ENCODE measurements around the gene KAZN.

KAZN gene

GRCh38 chr1:14812189-14812588 is 213.7 kb downstream of the KAZN start:
- H2BK15ac ChIP-seq (ENCODE audit: low read depth, poor library complexity, severe bottlenecking), result no peak overlapping the region
- H3K27ac ChIP-seq (ENCODE audit: low read length, poor library complexity, severe bottlenecking), result no peak overlapping the region
- H3K4me2 ChIP-seq (ENCODE audit: low read length, poor library complexity, severe bottlenecking), result no peak overlapping the region
- H2BK120ac ChIP-seq (ENCODE audit: low read depth, low read length), result no peak overlapping the region
- peaks cover 26% of the 10 kb centered on the region for H3K9me3 ChIP-seq (ENCODE audit: control insufficient read depth, low read length)
- H2AFZ ChIP-seq (ENCODE audit: low read depth, low read length), result no peak overlapping the region
- no peaks in the 10 kb centered on the region for H3K27me3 ChIP-seq (ENCODE audit: control insufficient read depth in 1 of 2, insufficient read depth in 1 of 2, low read length in 2 of 2)
- DNase-seq, result no peak
- no peak overlapping the region for H2BK5ac ChIP-seq (ENCODE audit: low read depth, low read length, poor library complexity, severe bottlenecking)
- H3K4ac ChIP-seq (ENCODE audit: low read depth in 1 of 2, low read length in 2 of 2), result no peak overlapping the region
- no peak overlapping the region for H4K91ac ChIP-seq (ENCODE audit: low read length)
- no peaks in the 10 kb centered on the region for H3K79me1 ChIP-seq (replicated peaks; ENCODE audit: low read length, poor library complexity, severe bottlenecking)
- H4K8ac ChIP-seq (ENCODE audit: low read length), result no peak overlapping the region
- H3K4me3 ChIP-seq (ENCODE audit: insufficient read depth in 1 of 2, low read depth in 1 of 2, low read length in 2 of 2), result no peak overlapping the region
- H3K14ac ChIP-seq (ENCODE audit: low read length in 2 of 2), result no peak overlapping the region
- no peak overlapping the region for H3K9ac ChIP-seq (ENCODE audit: low read length)
- no peaks in the 10 kb centered on the region for H3K4me1 ChIP-seq (ENCODE audit: control insufficient read depth, insufficient read depth, low read depth, low read length)
- H2AK5ac ChIP-seq (ENCODE audit: low read length, severe bottlenecking), result no peak overlapping the region
- H3K36me3 ChIP-seq (ENCODE audit: control insufficient read depth in 1 of 2, insufficient read depth in 2 of 2, low read depth in 1 of 2, low read length in 2 of 2), result no peaks in the 10 kb centered on the region
- 77% methylated on average over 4 of the region's 4 CpGs for WGBS
- H3K23ac ChIP-seq (ENCODE audit: low read length in 2 of 2), result no peak overlapping the region
- no peak overlapping the region for H3K18ac ChIP-seq (ENCODE audit: low read depth in 1 of 2, low read length in 2 of 2)
- no peak overlapping the region for H2BK12ac ChIP-seq (ENCODE audit: low read length in 2 of 2)

DNA sequence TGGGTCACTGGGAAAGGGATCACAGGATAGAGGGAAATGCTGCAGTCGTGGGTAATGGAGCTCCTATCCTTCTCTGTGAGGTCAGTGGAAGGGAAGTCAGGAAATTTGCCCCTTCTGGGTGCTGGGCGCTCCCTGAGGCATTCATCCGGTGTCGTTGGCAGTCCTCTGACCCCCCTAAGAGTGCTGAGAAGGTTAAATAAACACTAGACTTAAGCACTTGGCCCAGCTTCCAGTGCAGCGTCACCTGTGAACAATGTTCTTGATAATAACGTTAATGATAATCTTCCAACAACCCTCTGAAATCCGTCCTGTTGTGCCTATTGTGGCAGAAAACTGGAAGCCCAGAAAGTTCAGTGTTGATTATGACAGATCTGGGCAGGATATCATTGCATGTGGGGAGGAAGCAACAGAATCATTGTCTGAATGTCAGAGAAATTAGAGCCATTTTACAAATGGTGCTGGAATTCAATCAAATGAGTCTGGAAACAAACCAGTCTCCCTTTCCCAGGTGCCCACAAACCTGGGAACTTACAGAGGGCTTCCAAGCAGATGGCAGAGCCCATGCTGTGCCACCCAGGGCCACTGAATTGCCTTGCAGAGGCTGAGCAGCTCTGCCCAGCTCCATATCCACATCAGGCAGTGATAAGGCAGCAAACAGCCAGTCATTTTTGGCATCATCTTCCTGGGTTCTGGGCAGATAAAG is 216.8 kb downstream of the KAZN start:
- Histone ChIP-seq H3K27ac (ENCODE audit: low read length, poor library complexity, severe bottlenecking) (no peak overlapping the region), H2AK5ac (ENCODE audit: low read length, severe bottlenecking) (no peak overlapping the region), H2BK120ac (ENCODE audit: low read depth, low read length) (no peak overlapping the region), H3K27me3 (ENCODE audit: control insufficient read depth in 1 of 2, insufficient read depth in 1 of 2, low read length in 2 of 2) (no peaks in the 10 kb centered on the region), H3K4ac (ENCODE audit: low read depth in 1 of 2, low read length in 2 of 2) (no peak overlapping the region), H3K4me3 (ENCODE audit: insufficient read depth in 1 of 2, low read depth in 1 of 2, low read length in 2 of 2) (no peak overlapping the region), H2AFZ (ENCODE audit: low read depth, low read length) (no peak overlapping the region), H3K4me1 (ENCODE audit: control insufficient read depth, insufficient read depth, low read depth, low read length) (no peaks in the 10 kb centered on the region), H3K9me3 (ENCODE audit: control insufficient read depth, low read length) (peaks cover 9% of the 10 kb centered on the region), H2BK15ac (ENCODE audit: low read depth, poor library complexity, severe bottlenecking) (no peak overlapping the region), H4K91ac (ENCODE audit: low read length) (no peak overlapping the region), H3K18ac (ENCODE audit: low read depth in 1 of 2, low read length in 2 of 2) (no peak overlapping the region), H2BK5ac (ENCODE audit: low read depth, low read length, poor library complexity, severe bottlenecking) (no peak overlapping the region), H3K36me3 (ENCODE audit: control insufficient read depth in 1 of 2, insufficient read depth in 2 of 2, low read depth in 1 of 2, low read length in 2 of 2) (peaks cover 0 to 2% of the 10 kb centered on the region in 2 experiments), H3K14ac (ENCODE audit: low read length in 2 of 2) (no peak overlapping the region), H3K9ac (ENCODE audit: low read length) (no peak overlapping the region), H3K79me1 (replicated peaks; ENCODE audit: low read length, poor library complexity, severe bottlenecking) (no peaks in the 10 kb centered on the region), H3K4me2 (ENCODE audit: low read length, poor library complexity, severe bottlenecking) (no peak overlapping the region), H3K23ac (ENCODE audit: low read length in 2 of 2) (no peak overlapping the region), H2BK12ac (ENCODE audit: low read length in 2 of 2) (peak overlapping the region in 1 of 2 experiments; percentile 32), H4K8ac (ENCODE audit: low read length) (peak overlapping the region; percentile 42)
- 64% methylated on average over 5 of the region's 7 CpGs for WGBS
- no peak for DNase-seq

GRCh38 chr1:14817223-14818170 is 219.0 kb downstream of the KAZN start:
- no peak overlapping the region for H3K18ac ChIP-seq (ENCODE audit: low read depth in 1 of 2, low read length in 2 of 2)
- no peak overlapping the region for H4K8ac ChIP-seq (ENCODE audit: low read length)
- H3K4me2 ChIP-seq (ENCODE audit: low read length, poor library complexity, severe bottlenecking), result no peak overlapping the region
- DNase-seq, result no peak
- no peak overlapping the region for H3K23ac ChIP-seq (ENCODE audit: low read length in 2 of 2)
- H3K4me3 ChIP-seq (ENCODE audit: insufficient read depth in 1 of 2, low read depth in 1 of 2, low read length in 2 of 2), result no peak overlapping the region
- H2BK120ac ChIP-seq (ENCODE audit: low read depth, low read length), result no peak overlapping the region
- H2BK5ac ChIP-seq (ENCODE audit: low read depth, low read length, poor library complexity, severe bottlenecking), result no peak overlapping the region
- peaks cover 0 to 3% of the 10 kb centered on the region in 2 experiments for H3K36me3 ChIP-seq (ENCODE audit: control insufficient read depth in 1 of 2, insufficient read depth in 2 of 2, low read depth in 1 of 2, low read length in 2 of 2)
- peaks cover 9% of the 10 kb centered on the region for H3K9me3 ChIP-seq (ENCODE audit: control insufficient read depth, low read length)
- H2BK12ac ChIP-seq (ENCODE audit: low read length in 2 of 2), result no peak overlapping the region
- no peaks in the 10 kb centered on the region for H3K4me1 ChIP-seq (ENCODE audit: control insufficient read depth, insufficient read depth, low read depth, low read length)
- H3K9ac ChIP-seq (ENCODE audit: low read length), result no peak overlapping the region
- H3K27me3 ChIP-seq (ENCODE audit: control insufficient read depth in 1 of 2, insufficient read depth in 1 of 2, low read length in 2 of 2), result no peaks in the 10 kb centered on the region
- H2AK5ac ChIP-seq (ENCODE audit: low read length, severe bottlenecking), result no peak overlapping the region
- no peak overlapping the region for H3K27ac ChIP-seq (ENCODE audit: low read length, poor library complexity, severe bottlenecking)
- no peak overlapping the region for H2BK15ac ChIP-seq (ENCODE audit: low read depth, poor library complexity, severe bottlenecking)
- no peak overlapping the region for H3K14ac ChIP-seq (ENCODE audit: low read length in 2 of 2)
- H3K4ac ChIP-seq (ENCODE audit: low read depth in 1 of 2, low read length in 2 of 2), result no peak overlapping the region
- 79% methylated on average over 7 of the region's 8 CpGs for WGBS
- H2AFZ ChIP-seq (ENCODE audit: low read depth, low read length), result no peak overlapping the region
- H4K91ac ChIP-seq (ENCODE audit: low read length), result no peak overlapping the region
- H3K79me1 ChIP-seq (replicated peaks; ENCODE audit: low read length, poor library complexity, severe bottlenecking), result no peaks in the 10 kb centered on the region
